Neural progenitor cell (in vitro differentiated cells): ENCODE results near the gene ABCD3. TPM values are rescaled to one million over a fixed set of nuclear protein-coding genes. Genes with fewer than 3 reads are reported as not detected.

ENCODE experiments used
- DNase-seq: peaks from one replicate; pipeline ENCODE4 v3.0.0-alpha.2; 2016; ENCODE audit warnings: low spot score
- H2AFZ ChIP-seq: fragments of 200-600 bp; sonication (generic); replicated peaks from 2 replicates; pipeline ENCODE4 v1.6.1; 2016; ENCODE audit warnings: antibody characterized with exemption
- H3F3A ChIP-seq: fragments of 200-600 bp; sonication (generic); 2 replicates; pipeline ENCODE4 v1.6.1; 2016; ENCODE audit warnings: antibody characterized with exemption, low read depth
- H3K27ac ChIP-seq: fragments of 200-600 bp; sonication (generic); 2 replicates; pipeline ENCODE4 v1.5.1; 2016; ENCODE audit warnings: mild to moderate bottlenecking
- H3K27me3 ChIP-seq: fragments of 200-600 bp; sonication (generic); 2 replicates; pipeline ENCODE4 v1.6.1; 2016; ENCODE audit warnings: mild to moderate bottlenecking, moderate library complexity
- H3K36me3 ChIP-seq: fragments of 200-600 bp; sonication (generic); 2 replicates; pipeline ENCODE4 v1.5.1; 2016
- H3K4me1 ChIP-seq: fragments of 200-600 bp; sonication (generic); 2 replicates; pipeline ENCODE4 v1.6.1; 2016; ENCODE audit warnings: mixed run types
- H3K4me2 ChIP-seq: fragments of 200-600 bp; sonication (generic); 2 replicates; pipeline ENCODE4 v1.6.1; 2016
- H3K4me3 ChIP-seq: fragments of 200-600 bp; sonication (generic); 2 replicates; pipeline ENCODE4 v1.5.1; 2016
- H3K79me2 ChIP-seq: fragments of 200-600 bp; sonication (generic); 2 replicates; pipeline ENCODE4 v1.6.1; 2016; ENCODE audit warnings: low read depth
- H3K9ac ChIP-seq: fragments of 200-600 bp; sonication (generic); 2 replicates; pipeline ENCODE4 v1.6.1; 2016
- H3K9me3 ChIP-seq: fragments of 200-600 bp; sonication (generic); 2 replicates; pipeline ENCODE4 v1.5.1; 2016; ENCODE audit warnings: low read depth
- H4K20me1 ChIP-seq: fragments of 200-600 bp; sonication (generic); 2 replicates; pipeline ENCODE4 v1.6.1; 2016; ENCODE audit warnings: low read depth
- H3K27ac Mint-ChIP-seq: 3 replicates; pipeline ENCODE4 v1.8.0; 2021; ENCODE audit warnings: mixed read lengths
- H3K27me3 Mint-ChIP-seq: 2 replicates; pipeline ENCODE4 v1.8.0; 2022; ENCODE audit warnings: low read depth, mild to moderate bottlenecking, inconsistent platforms, moderate library complexity, mixed read lengths; ENCODE audit not compliant: insufficient read depth
- H3K36me3 Mint-ChIP-seq: 3 replicates; pipeline ENCODE4 v1.8.0; 2021; ENCODE audit warnings: mixed read lengths
- H3K4me1 Mint-ChIP-seq: 3 replicates; pipeline ENCODE4 v1.8.0; 2021; ENCODE audit warnings: mixed read lengths
- H3K4me3 Mint-ChIP-seq: 3 replicates; pipeline ENCODE4 v1.8.0; 2021; ENCODE audit warnings: mild to moderate bottlenecking, moderate library complexity, mixed read lengths
- H3K9me3 Mint-ChIP-seq: 3 replicates; pipeline ENCODE4 v1.8.0; 2020; ENCODE audit warnings: mixed read lengths
- EZH2 ChIP-seq: fragments of 200-600 bp; sonication (generic); IDR thresholded peaks from 2 replicates; pipeline ENCODE4 v1.6.1; 2017; ENCODE audit warnings: antibody characterized with exemption, mild to moderate bottlenecking, moderate library complexity
- EZH2phosphoT487 ChIP-seq: fragments of 200-600 bp; sonication (generic); IDR thresholded peaks from 2 replicates; pipeline ENCODE4 v1.6.1; 2017; ENCODE audit warnings: antibody characterized with exemption
- total RNA-seq: library from RNA; depleted of rRNA; stranded (reverse); fragments of >200 nt; gene quantifications from 2 replicates; pipeline ENCODE4 v1.2.3, GENCODE V29; 2015; ENCODE audit warnings: low replicate concordance
- TF ChIP-seq, protein P1 (sequence below): fragments of 200-600 bp; sonication (generic); IDR thresholded peaks from 2 replicates; pipeline ENCODE4 v1.5.1; 2017; ENCODE audit warnings: antibody characterized with exemption, mild to moderate bottlenecking

Gene ABCD3
- total RNA-seq, 1 donor from 2014 or later, result 45.1 TPM

DNA sequence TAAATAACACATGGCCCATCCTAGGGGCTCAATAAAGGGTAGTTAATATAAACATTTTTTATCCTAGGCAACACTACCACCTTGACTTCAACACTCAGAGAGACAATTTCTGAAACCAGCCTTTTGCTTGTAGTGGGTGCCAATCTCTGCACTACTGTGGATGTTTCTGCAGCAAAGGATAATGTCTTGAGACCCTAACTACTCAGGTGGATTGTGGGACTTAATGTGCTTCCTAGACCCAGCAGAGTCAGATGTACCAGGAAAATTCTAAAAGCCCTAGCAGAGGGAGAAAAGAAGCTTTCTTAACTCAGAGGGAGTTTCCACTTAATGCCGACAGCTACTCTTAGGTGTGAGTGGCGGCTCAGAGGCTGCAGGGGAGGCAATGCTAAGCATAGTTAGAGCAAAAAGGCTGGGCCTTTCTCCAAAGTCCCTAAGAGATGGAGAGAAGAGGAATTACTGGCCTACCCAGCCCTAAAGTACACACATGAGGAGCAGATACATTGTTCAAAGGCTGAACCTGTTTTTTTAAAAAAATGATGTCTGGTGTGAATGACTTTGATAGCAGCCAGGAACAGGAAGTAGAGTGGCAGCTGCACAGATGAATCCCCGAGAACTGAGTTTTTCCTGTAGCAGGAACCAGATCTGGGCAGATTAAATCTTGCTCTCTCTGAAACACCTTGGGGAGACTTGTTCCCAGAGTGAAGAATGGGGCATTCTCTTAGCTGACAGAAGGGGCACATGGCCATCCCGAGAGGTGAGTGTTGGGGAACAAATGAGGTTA, 33.5 kb upstream of the ABCD3 start:
- Histone ChIP-seq H4K20me1 (no peaks in the 10 kb centered on the region), H3K27me3 (no peaks in the 10 kb centered on the region), H3F3A (no peaks in the 10 kb centered on the region), H3K9ac (no peak overlapping the region), H3K4me3 (no peak overlapping the region), H3K4me2 (no peak overlapping the region), H3K36me3 (no peaks in the 10 kb centered on the region), H2AFZ (peak overlapping the region; percentile 89), H3K79me2 (no peaks in the 10 kb centered on the region), H3K27ac (no peak overlapping the region), H3K9me3 (no peaks in the 10 kb centered on the region), H3K4me1 (no peaks in the 10 kb centered on the region)
- H3K27me3 Mint-ChIP-seq, result no peaks in the 10 kb centered on the region
- TF ChIP-seq, protein P1, sequence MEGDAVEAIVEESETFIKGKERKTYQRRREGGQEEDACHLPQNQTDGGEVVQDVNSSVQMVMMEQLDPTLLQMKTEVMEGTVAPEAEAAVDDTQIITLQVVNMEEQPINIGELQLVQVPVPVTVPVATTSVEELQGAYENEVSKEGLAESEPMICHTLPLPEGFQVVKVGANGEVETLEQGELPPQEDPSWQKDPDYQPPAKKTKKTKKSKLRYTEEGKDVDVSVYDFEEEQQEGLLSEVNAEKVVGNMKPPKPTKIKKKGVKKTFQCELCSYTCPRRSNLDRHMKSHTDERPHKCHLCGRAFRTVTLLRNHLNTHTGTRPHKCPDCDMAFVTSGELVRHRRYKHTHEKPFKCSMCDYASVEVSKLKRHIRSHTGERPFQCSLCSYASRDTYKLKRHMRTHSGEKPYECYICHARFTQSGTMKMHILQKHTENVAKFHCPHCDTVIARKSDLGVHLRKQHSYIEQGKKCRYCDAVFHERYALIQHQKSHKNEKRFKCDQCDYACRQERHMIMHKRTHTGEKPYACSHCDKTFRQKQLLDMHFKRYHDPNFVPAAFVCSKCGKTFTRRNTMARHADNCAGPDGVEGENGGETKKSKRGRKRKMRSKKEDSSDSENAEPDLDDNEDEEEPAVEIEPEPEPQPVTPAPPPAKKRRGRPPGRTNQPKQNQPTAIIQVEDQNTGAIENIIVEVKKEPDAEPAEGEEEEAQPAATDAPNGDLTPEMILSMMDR, result no peak
- no peak for TF ChIP-seq EZH2phosphoT487
- no peak for TF ChIP-seq EZH2
- peak; percentile 2 for DNase-seq
- H3K9me3 Mint-ChIP-seq, result peaks cover 3% of the 10 kb centered on the region
- no peak overlapping the region for H3K4me3 Mint-ChIP-seq
- peaks cover 8% of the 10 kb centered on the region for H3K4me1 Mint-ChIP-seq
- no peak overlapping the region for H3K27ac Mint-ChIP-seq
- no peaks in the 10 kb centered on the region for H3K36me3 Mint-ChIP-seq

DNA sequence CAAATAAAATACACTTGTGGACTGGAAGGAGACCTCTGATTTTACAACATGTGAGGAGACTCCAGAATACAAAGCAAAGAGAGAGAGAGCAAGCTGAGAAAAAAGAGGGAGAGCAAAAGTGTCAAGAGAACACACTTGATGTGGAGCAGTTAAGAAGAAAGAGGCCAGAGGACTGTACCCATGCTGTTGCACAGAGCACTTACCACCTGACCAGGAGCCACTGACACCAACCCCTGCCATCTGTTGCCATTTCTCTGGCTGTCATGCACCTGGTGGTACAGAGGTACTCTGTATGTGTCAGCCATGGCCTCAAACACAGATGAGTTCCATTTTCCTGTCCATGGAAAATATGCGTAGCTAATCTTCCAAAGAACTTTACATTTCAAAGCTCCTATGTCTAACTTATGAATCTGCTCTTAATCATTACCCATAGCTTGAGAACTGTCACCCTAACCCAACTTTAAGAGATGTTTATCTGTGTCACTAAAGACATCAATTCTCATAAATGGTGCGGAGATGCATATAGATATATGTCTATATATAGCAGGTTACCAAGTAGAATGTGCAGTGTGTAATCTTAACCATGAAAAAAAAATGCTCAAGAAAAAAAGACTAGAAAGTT, 32.8 kb upstream of the ABCD3 start:
- Histone ChIP-seq H3K36me3 (no peaks in the 10 kb centered on the region), H3K79me2 (no peaks in the 10 kb centered on the region), H2AFZ (peak overlapping the region; percentile 89), H3K4me3 (no peak overlapping the region), H4K20me1 (no peaks in the 10 kb centered on the region), H3K4me1 (no peaks in the 10 kb centered on the region), H3K27ac (no peak overlapping the region), H3K9me3 (no peaks in the 10 kb centered on the region), H3K9ac (no peak overlapping the region), H3F3A (no peaks in the 10 kb centered on the region), H3K27me3 (no peaks in the 10 kb centered on the region), H3K4me2 (no peak overlapping the region)
- Mint-ChIP-seq H3K27ac (no peak overlapping the region), H3K9me3 (peaks cover 4% of the 10 kb centered on the region), H3K36me3 (no peaks in the 10 kb centered on the region), H3K27me3 (no peaks in the 10 kb centered on the region), H3K4me1 (peaks cover 8% of the 10 kb centered on the region), H3K4me3 (no peak overlapping the region)
- no peak for DNase-seq
- no peak for TF ChIP-seq EZH2
- TF ChIP-seq, protein P1, result no peak
- TF ChIP-seq EZH2phosphoT487, result no peak

- Histone ChIP-seq H3K9me3 (no peaks in the 10 kb centered on the region), H3K9ac (no peak overlapping the region), H3K27ac (no peak overlapping the region), H3K4me3 (no peak overlapping the region), H3K79me2 (no peaks in the 10 kb centered on the region), H2AFZ (no peak overlapping the region), H4K20me1 (no peaks in the 10 kb centered on the region), H3K4me1 (no peaks in the 10 kb centered on the region), H3K27me3 (no peaks in the 10 kb centered on the region), H3F3A (no peaks in the 10 kb centered on the region), H3K4me2 (no peak overlapping the region), H3K36me3 (no peaks in the 10 kb centered on the region)
- H3K9me3 Mint-ChIP-seq, result peaks cover 10% of the 10 kb centered on the region
- no peak for DNase-seq
- TF ChIP-seq EZH2phosphoT487, result no peak
- TF ChIP-seq, protein P1, result no peak
- no peak for TF ChIP-seq EZH2
- no peak overlapping the region for H3K4me3 Mint-ChIP-seq
- H3K27ac Mint-ChIP-seq, result no peak overlapping the region
- H3K27me3 Mint-ChIP-seq, result no peaks in the 10 kb centered on the region
- H3K36me3 Mint-ChIP-seq, result no peaks in the 10 kb centered on the region
- peaks cover 9% of the 10 kb centered on the region for H3K4me1 Mint-ChIP-seq
Observed at GRCh38 chr1:94389298-94389697, 28.9 kb upstream of the ABCD3 start.
